ENCODE measurements around the gene CORO1A. TPM values are rescaled to one million over a fixed set of nuclear protein-coding genes. Genes with fewer than 3 reads are reported as not detected.

The CORO1A gene
- 1.3 and 2.9 TPM in 2 replicates for total RNA-seq

DNA sequence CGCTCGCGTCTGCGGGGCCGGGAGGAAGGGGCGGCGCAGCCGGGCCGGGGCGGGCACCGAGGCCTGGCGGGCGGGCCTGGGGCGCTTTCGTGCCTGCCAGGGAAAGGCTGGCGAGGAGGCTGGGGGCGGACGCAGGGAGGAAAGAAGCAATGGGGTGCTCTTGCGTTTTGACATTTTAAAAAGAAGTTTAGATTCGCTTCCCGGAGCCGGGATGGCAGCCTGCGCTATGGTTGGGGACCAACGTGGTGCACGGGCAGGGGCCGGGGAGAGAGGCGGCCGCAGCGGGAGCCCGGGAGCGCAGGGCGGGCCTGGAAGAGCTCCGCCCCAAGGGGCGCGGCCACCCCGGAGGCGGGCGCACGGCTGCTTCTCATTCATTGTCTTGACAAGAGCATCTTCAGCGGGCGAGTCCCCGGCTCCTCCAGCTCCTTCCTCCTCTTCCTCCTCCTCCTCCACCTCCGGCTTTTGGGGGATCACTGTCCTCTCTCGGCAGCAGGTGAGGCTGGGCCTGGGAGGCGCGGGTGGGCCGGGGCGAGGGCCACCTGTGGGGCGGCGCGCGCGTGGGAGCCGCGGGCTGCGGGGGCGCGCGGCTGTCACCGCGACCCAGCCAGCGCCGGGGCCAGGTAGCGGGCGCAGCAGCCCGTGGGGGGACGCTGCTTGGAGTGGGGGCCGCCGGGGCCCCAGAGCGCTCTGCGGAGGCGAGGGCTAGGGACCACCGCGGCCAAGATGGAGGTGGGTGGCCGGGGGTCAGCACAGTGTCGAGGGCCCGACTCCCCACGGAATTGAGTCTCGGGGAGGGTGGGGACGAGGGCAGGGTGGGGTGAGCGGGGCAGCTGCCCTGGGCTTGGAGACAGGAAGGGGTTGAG lies at the start of gene CORO1A:
TSS of gene CORO1A (plus strand) at position 370 of the 863 bp plus-strand sequence. CDS start 1,608 bp downstream, outside the sequence.

DNA sequence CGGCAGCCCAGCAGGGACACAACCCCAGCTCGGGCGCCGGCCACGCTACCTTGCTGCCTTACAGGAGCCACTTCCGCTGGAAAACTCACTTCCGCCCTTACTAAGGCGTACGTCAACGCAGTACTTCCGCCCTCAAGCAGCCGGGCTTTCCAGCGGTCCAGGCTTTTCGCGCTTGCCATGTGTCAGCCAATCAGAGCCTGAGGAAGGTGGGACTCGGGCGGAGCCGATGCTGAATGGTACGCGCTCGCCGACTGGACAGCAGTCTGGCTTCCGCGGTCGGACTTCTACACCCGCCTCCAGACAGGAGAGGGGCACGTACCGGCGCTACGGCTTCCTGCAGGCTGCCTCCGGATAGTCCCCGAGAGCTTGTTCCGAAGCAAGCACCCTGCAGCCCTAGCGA lies 10.2 kb downstream of the CORO1A start, which contains the start of the genes BOLA2B and SLX1A:
TSS of gene BOLA2B (minus strand) at position 52 of the 400 bp plus-strand sequence. CDS start 71 bp downstream, outside the sequence.
TSS of gene SLX1A (plus strand) at position 261 of the 400 bp plus-strand sequence. CDS start 210 bp downstream, outside the sequence.

DNA sequence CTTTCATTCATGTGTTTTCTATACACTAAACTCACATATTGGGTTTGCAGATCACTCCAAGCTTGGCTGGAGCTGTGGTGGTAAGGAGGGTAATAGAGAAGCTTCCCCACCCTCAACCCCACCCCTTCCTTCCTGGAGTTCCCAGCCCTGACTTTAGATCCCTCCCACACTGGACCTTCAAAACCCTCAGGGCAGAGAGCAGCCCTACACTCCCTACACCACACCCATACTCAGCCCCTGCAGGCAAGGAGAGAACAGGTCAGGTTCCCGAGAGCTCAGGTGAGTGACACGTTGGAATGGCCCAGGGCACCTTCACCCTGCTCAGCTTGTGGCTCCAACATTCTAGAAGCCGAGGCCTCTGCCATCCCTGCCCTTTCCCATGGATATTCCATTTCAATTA lies 15.6 kb downstream of the CORO1A start, which contains the start of gene SULT1A3:
TSS of gene SULT1A3 (plus strand) at position 207 of the 400 bp plus-strand sequence. CDS start 1,474 bp downstream, outside the sequence.

Other genes starting within 250 kb of the CORO1A start
- gene TMEM219, start 221.5 kb upstream of the CORO1A start, total RNA-seq: 66.7 and 80.6 TPM in 2 replicates
- gene TAOK2, start 209.7 kb upstream of the CORO1A start, total RNA-seq: 25.2 and 28.7 TPM in 2 replicates
- gene HIRIP3, start 188.0 kb upstream of the CORO1A start, total RNA-seq: 5.1 and 10.2 TPM in 2 replicates
- gene INO80E, start 187.4 kb upstream of the CORO1A start, total RNA-seq: 21.0 and 28.1 TPM in 2 replicates
- gene DOC2A, start 172.6 kb upstream of the CORO1A start, total RNA-seq: 0.72 TPM in 1 of 2 replicates, not detected in the other
- not detected in 2 replicates for gene C16orf92, start 160.4 kb upstream of the CORO1A start, total RNA-seq
- gene TLCD3B, start 152.3 kb upstream of the CORO1A start, total RNA-seq: not detected in 2 replicates
- 688 and 703 TPM in 2 replicates for gene ALDOA, start 117.8 kb upstream of the CORO1A start, total RNA-seq
- 146 and 274 TPM in 2 replicates for gene PPP4C, start 107.6 kb upstream of the CORO1A start, total RNA-seq
- 0.48 and 1.1 TPM in 2 replicates for gene TBX6, start 91.7 kb upstream of the CORO1A start, total RNA-seq
- gene YPEL3, start 87.4 kb upstream of the CORO1A start, total RNA-seq: 9.6 and 9.9 TPM in 2 replicates
- 1.9 and 5.1 TPM in 2 replicates for gene GDPD3, start 70.1 kb upstream of the CORO1A start, total RNA-seq
- 10.7 and 14.0 TPM in 2 replicates for gene MAPK3, start 60.4 kb upstream of the CORO1A start, total RNA-seq
- 276 and 284 TPM in 2 replicates for gene BOLA2B, start 10.1 kb downstream of the CORO1A start, total RNA-seq
- gene SLX1A, start 10.3 kb downstream of the CORO1A start, total RNA-seq: 28.9 and 49.7 TPM in 2 replicates
- 3.6 and 4.3 TPM in 2 replicates for gene SULT1A3, start 15.7 kb downstream of the CORO1A start, total RNA-seq
- gene NPIPB13, start 64.9 kb downstream of the CORO1A start, total RNA-seq: 0.72 and 2.8 TPM in 2 replicates
- gene CD2BP2, start 171.7 kb downstream of the CORO1A start, total RNA-seq: 37.1 and 40.2 TPM in 2 replicates
- 19.3 and 22.6 TPM in 2 replicates for gene TBC1D10B, start 186.9 kb downstream of the CORO1A start, total RNA-seq
- not detected in 2 replicates for gene MYL11, start 191.2 kb downstream of the CORO1A start, total RNA-seq
- gene SEPTIN1, start 199.0 kb downstream of the CORO1A start, total RNA-seq: not detected in 2 replicates
- 10.4 and 11.1 TPM in 2 replicates for gene ZNF48, start 211.8 kb downstream of the CORO1A start, total RNA-seq
- gene ZNF771, start 224.0 kb downstream of the CORO1A start, total RNA-seq: 11.3 and 14.7 TPM in 2 replicates
- 25.4 and 31.3 TPM in 2 replicates for gene DCTPP1, start 246.4 kb downstream of the CORO1A start, total RNA-seq